Fibroblast of lung (primary cell): ENCODE results near the gene TRPM5. TPM values are rescaled to one million over a fixed set of nuclear protein-coding genes. Genes with fewer than 3 reads are reported as not detected.

ENCODE experiments used
- DNase-seq, 2 donors: peaks; one replicate each; pipeline versions ENCODE4 v3.0.0 to v3.0.0-alpha.2; 2010; ENCODE audit warnings: low read depth in 2 of 2
- H2AFZ ChIP-seq: 2 replicates; pipeline ENCODE4 v1.5.1; 2012; ENCODE audit warnings: low read length, control low read depth, inconsistent platforms
- H3K27ac ChIP-seq: 2 replicates; pipeline ENCODE4 v1.5.1; 2011; ENCODE audit warnings: low read length, control low read depth; ENCODE audit not compliant: insufficient read depth
- H3K27me3 ChIP-seq: 2 replicates; pipeline ENCODE4 v1.5.1; 2011; ENCODE audit warnings: mild to moderate bottlenecking, low read length; ENCODE audit not compliant: control insufficient read depth, insufficient read depth
- H3K36me3 ChIP-seq: 2 replicates; pipeline ENCODE4 v1.5.1; 2011; ENCODE audit warnings: low read length; ENCODE audit not compliant: control insufficient read depth, insufficient read depth
- H3K4me1 ChIP-seq: 2 replicates; pipeline ENCODE4 v1.5.1; 2011; ENCODE audit warnings: low read length; ENCODE audit not compliant: control insufficient read depth, insufficient read depth; ENCODE audit errors: extremely low read depth
- H3K4me2 ChIP-seq: 2 replicates; pipeline ENCODE4 v1.5.1; 2011; ENCODE audit warnings: low read length, control low read depth; ENCODE audit not compliant: insufficient read depth; ENCODE audit errors: extremely low read depth
- H3K4me3 ChIP-seq, 4 experiments: fragments of 200-600 bp in 1 of 4; sonication (generic) in 1 of 4; replicated peaks in 1 of 4; 2 replicates each; pipeline ENCODE4 v1.5.1; 2011 to 2016; ENCODE audit warnings: low read length in 4 of 4, low read depth in 3 of 4, mild to moderate bottlenecking in 3 of 4, control low read depth in 2 of 4, inconsistent platforms in 1 of 4, mixed read lengths in 1 of 4; ENCODE audit not compliant: insufficient read depth in 1 of 4; ENCODE audit errors: control extremely low read depth in 1 of 4
- H3K79me2 ChIP-seq: 2 replicates; pipeline ENCODE4 v1.5.1; 2012; ENCODE audit warnings: mild to moderate bottlenecking, low read length, inconsistent platforms; ENCODE audit not compliant: control insufficient read depth, insufficient read depth
- H3K9ac ChIP-seq: 2 replicates; pipeline ENCODE4 v1.5.1; 2011; ENCODE audit warnings: mild to moderate bottlenecking, low read length, control low read depth; ENCODE audit not compliant: insufficient read depth
- H3K9me3 ChIP-seq: 2 replicates; pipeline ENCODE4 v1.5.1; 2012; ENCODE audit warnings: low read depth, low read length; ENCODE audit not compliant: control insufficient read depth, insufficient read depth
- H4K20me1 ChIP-seq: 2 replicates; pipeline ENCODE4 v1.5.1; 2011; ENCODE audit warnings: low read length; ENCODE audit not compliant: control insufficient read depth, insufficient read depth; ENCODE audit errors: extremely low read depth
- CTCF ChIP-seq, 2 donors: IDR thresholded peaks in 1 of 2; conservative IDR thresholded peaks in 1 of 2; 1 replicate in 1 of 2; 2 replicates in 1 of 2; pipeline ENCODE4 v1.5.1; 2011 to 2012; ENCODE audit warnings: low read length in 2 of 2, control low read depth in 1 of 2, inconsistent platforms in 1 of 2, low read depth in 1 of 2, mild to moderate bottlenecking in 1 of 2
- EZH2 ChIP-seq: IDR thresholded peaks from 2 replicates; pipeline ENCODE4 v1.5.1; 2012; ENCODE audit warnings: low read length, control low read depth, mild to moderate bottlenecking; ENCODE audit errors: missing control alignments
- polyA plus RNA-seq, 2 donors: library from polyadenylated mRNA; depleted of rRNA in 1 of 2; stranded (reverse) in 1 of 2; unstranded in 1 of 2; fragments of >200 nt; gene quantifications; 2 replicates each; pipeline ENCODE4 v1.2.1, GENCODE V29; 2011 to 2012; ENCODE audit warnings: missing spikeins in 1 of 2
- total RNA-seq: library from RNA; depleted of rRNA; stranded (reverse); fragments of >200 nt; gene quantifications from 2 replicates; pipeline ENCODE4 v1.2.1, GENCODE V29; 2014

The TRPM5 gene
- total and polyA plus RNA-seq, 2 donors (not counting 1 experiment from before 2014, with no cell fraction given), result not detected

GRCh38 chr11:2465202-2466068, 21.1 kb upstream of the TRPM5 start:
- H3K4me1 ChIP-seq, result no peaks in the 10 kb centered on the region
- no peaks in the 10 kb centered on the region for H3K27me3 ChIP-seq
- H3K36me3 ChIP-seq, result no peaks in the 10 kb centered on the region
- H3K9ac ChIP-seq, result no peak overlapping the region
- H3K79me2 ChIP-seq, result no peaks in the 10 kb centered on the region
- no peak overlapping the region for H3K4me2 ChIP-seq
- H3K27ac ChIP-seq, result no peak overlapping the region
- DNase-seq, result no peak
- no peak overlapping the region for H3K4me3 ChIP-seq
- TF ChIP-seq CTCF (conservative IDR thresholded peaks at IDR 0.05 in 1 of 2, IDR thresholded peaks at IDR 0.05 in 1 of 2; ENCODE audit: low read depth in 1 of 2, low read length in 2 of 2), result no peak
- TF ChIP-seq EZH2, result no peak
- no peak overlapping the region for H2AFZ ChIP-seq
- H4K20me1 ChIP-seq, result no peaks in the 10 kb centered on the region
- no peaks in the 10 kb centered on the region for H3K9me3 ChIP-seq

GRCh38 chr11:2464451-2465165, 20.3 kb upstream of the TRPM5 start:
- Histone ChIP-seq H3K27me3 (no peaks in the 10 kb centered on the region), H3K9ac (no peak overlapping the region), H2AFZ (no peak overlapping the region), H3K4me1 (no peaks in the 10 kb centered on the region), H3K9me3 (no peaks in the 10 kb centered on the region), H3K27ac (no peak overlapping the region), H3K4me2 (no peak overlapping the region), H3K4me3 (no peak overlapping the region), H4K20me1 (no peaks in the 10 kb centered on the region), H3K36me3 (no peaks in the 10 kb centered on the region), H3K79me2 (no peaks in the 10 kb centered on the region)
- no peak for DNase-seq
- TF ChIP-seq EZH2, result no peak
- no peak for TF ChIP-seq CTCF (conservative IDR thresholded peaks at IDR 0.05 in 1 of 2, IDR thresholded peaks at IDR 0.05 in 1 of 2; ENCODE audit: low read depth in 1 of 2, low read length in 2 of 2)

- no peak for DNase-seq
- Histone ChIP-seq H3K36me3 (no peaks in the 10 kb centered on the region), H3K79me2 (no peaks in the 10 kb centered on the region), H3K4me1 (no peaks in the 10 kb centered on the region), H3K9me3 (no peaks in the 10 kb centered on the region), H3K27me3 (no peaks in the 10 kb centered on the region), H3K27ac (no peak overlapping the region), H2AFZ (no peak overlapping the region), H3K9ac (no peak overlapping the region), H3K4me2 (no peak overlapping the region), H4K20me1 (no peaks in the 10 kb centered on the region), H3K4me3 (no peak overlapping the region)
- TF ChIP-seq CTCF (conservative IDR thresholded peaks at IDR 0.05 in 1 of 2, IDR thresholded peaks at IDR 0.05 in 1 of 2; ENCODE audit: low read depth in 1 of 2, low read length in 2 of 2), result no peak
Observed at GRCh38 chr11:2463766-2464277, 19.5 kb upstream of the TRPM5 start.
